Neuronal stem cell (in vitro differentiated cells): Measurements from ENCODE around the gene SMC1B.
"Not testable (repeated sequence)": the region's sequence is repeated elsewhere in the genome, so short reads cannot be mapped to it uniquely, and the experiment has no call there.

ENCODE experiments used
- DNase-seq: peaks from one replicate; pipeline ENCODE4 v3.0.0-alpha.2; 2013; ENCODE audit warnings: low spot score
- H2AFZ ChIP-seq: one replicate; pipeline ENCODE4 v1.6.1; 2013; ENCODE audit warnings: mild to moderate bottlenecking, low read length, inconsistent platforms
- H2AK5ac ChIP-seq: 2 replicates; pipeline ENCODE4 v1.6.1; 2013; ENCODE audit warnings: low read depth, mild to moderate bottlenecking, inconsistent platforms, low read length, moderate library complexity, mixed read lengths
- H2BK120ac ChIP-seq: 2 replicates; pipeline ENCODE4 v1.6.1; 2013; ENCODE audit warnings: low read depth, mild to moderate bottlenecking, inconsistent platforms, low read length, moderate library complexity, mixed read lengths
- H2BK12ac ChIP-seq: one replicate; pipeline ENCODE4 v1.6.1; 2013; ENCODE audit warnings: low read length, inconsistent platforms
- H2BK15ac ChIP-seq: 2 replicates; pipeline ENCODE4 v1.6.1; 2013; ENCODE audit warnings: mild to moderate bottlenecking, low read length, inconsistent platforms, mixed read lengths
- H2BK5ac ChIP-seq: one replicate; pipeline ENCODE4 v1.6.1; 2013; ENCODE audit warnings: inconsistent platforms, mild to moderate bottlenecking, low read length, moderate library complexity
- H3K14ac ChIP-seq: one replicate; pipeline ENCODE4 v1.6.1; 2013; ENCODE audit warnings: low read length, inconsistent platforms
- H3K18ac ChIP-seq: 2 replicates; pipeline ENCODE4 v1.6.1; 2013; ENCODE audit warnings: low read length, inconsistent platforms
- H3K23ac ChIP-seq: 2 replicates; pipeline ENCODE4 v1.6.1; 2013; ENCODE audit warnings: low read depth, mild to moderate bottlenecking, mixed read lengths, low read length, inconsistent platforms; ENCODE audit not compliant: poor library complexity
- H3K27ac ChIP-seq: replicated peaks from 3 replicates; pipeline ENCODE4 v1.5.1; 2013; ENCODE audit warnings: low read length, inconsistent platforms
- H3K27me3 ChIP-seq, 3 experiments: 2 replicates each; pipeline ENCODE4 v1.6.1; 2013; ENCODE audit warnings: low read length in 3 of 3, mild to moderate bottlenecking in 2 of 3, inconsistent platforms in 1 of 3, low read depth in 1 of 3, mixed read lengths in 1 of 3, moderate library complexity in 1 of 3; ENCODE audit not compliant: control insufficient read depth in 3 of 3, insufficient read depth in 3 of 3
- H3K36me3 ChIP-seq, 2 donors: replicated peaks in 1 of 2; 2 replicates each; pipeline ENCODE4 v1.6.1; 2013; ENCODE audit warnings: low read length in 2 of 2; ENCODE audit not compliant: control insufficient read depth in 2 of 2, insufficient read depth in 2 of 2
- H3K4ac ChIP-seq: 2 replicates; pipeline ENCODE4 v1.6.1; 2013; ENCODE audit warnings: inconsistent platforms, mild to moderate bottlenecking, low read length, moderate library complexity
- H3K4me1 ChIP-seq, 2 donors: 1 replicate in 1 of 2; 2 replicates in 1 of 2; pipeline ENCODE4 v1.6.1; 2013; ENCODE audit warnings: low read length in 2 of 2, low read depth in 1 of 2; ENCODE audit not compliant: control insufficient read depth in 2 of 2, insufficient read depth in 1 of 2
- H3K4me2 ChIP-seq: one replicate; pipeline ENCODE4 v1.6.1; 2013; ENCODE audit warnings: mild to moderate bottlenecking, low read length, inconsistent platforms; ENCODE audit not compliant: insufficient read depth, poor library complexity, severe bottlenecking
- H3K4me3 ChIP-seq, 2 donors: 2 replicates each; pipeline ENCODE4 v1.5.1; 2013; ENCODE audit warnings: low read length in 2 of 2, mild to moderate bottlenecking in 2 of 2, inconsistent platforms in 1 of 2, moderate library complexity in 1 of 2
- H3K79me1 ChIP-seq: one replicate; pipeline ENCODE4 v1.6.1; 2013; ENCODE audit warnings: low read depth, mild to moderate bottlenecking, inconsistent platforms, low read length, moderate library complexity
- H3K9ac ChIP-seq: one replicate; pipeline ENCODE4 v1.6.1; 2013; ENCODE audit warnings: mild to moderate bottlenecking, low read depth, low read length, inconsistent platforms; ENCODE audit not compliant: poor library complexity
- H3K9me3 ChIP-seq, 2 donors: replicated peaks in 1 of 2; 2 replicates each; pipeline versions ENCODE3 to v1.6.1; 2013; ENCODE audit warnings: low read length in 2 of 2, mild to moderate bottlenecking in 2 of 2, inconsistent platforms in 1 of 2, low read depth in 1 of 2, mixed read lengths in 1 of 2, moderate library complexity in 1 of 2; ENCODE audit not compliant: control insufficient read depth in 2 of 2, insufficient read depth in 1 of 2
- H4K8ac ChIP-seq: one replicate; pipeline ENCODE4 v1.6.1; 2013; ENCODE audit warnings: low read depth, mild to moderate bottlenecking, inconsistent platforms, low read length, moderate library complexity
- H4K91ac ChIP-seq: one replicate; pipeline ENCODE4 v1.6.1; 2013; ENCODE audit warnings: low read length, low read depth, mild to moderate bottlenecking, inconsistent platforms; ENCODE audit not compliant: poor library complexity
- whole genome bisulfite sequencing, 2 donors: extraction: QIAGEN DNeasy Blood & Tissue Kit; methylation state at CpG; one replicate each; pipeline ENCODE4 v1.1.7; 2013; ENCODE audit warnings: missing lambda C conversion rate in 2 of 2, mixed read lengths in 1 of 2; ENCODE audit not compliant: insufficient read length in 2 of 2, insufficient replicate concordance in 1 of 2; ENCODE audit errors: extremely low coverage in 2 of 2; 5-methylcytosine and 5-hydroxymethylcytosine counted together

Gene SMC1B

DNA sequence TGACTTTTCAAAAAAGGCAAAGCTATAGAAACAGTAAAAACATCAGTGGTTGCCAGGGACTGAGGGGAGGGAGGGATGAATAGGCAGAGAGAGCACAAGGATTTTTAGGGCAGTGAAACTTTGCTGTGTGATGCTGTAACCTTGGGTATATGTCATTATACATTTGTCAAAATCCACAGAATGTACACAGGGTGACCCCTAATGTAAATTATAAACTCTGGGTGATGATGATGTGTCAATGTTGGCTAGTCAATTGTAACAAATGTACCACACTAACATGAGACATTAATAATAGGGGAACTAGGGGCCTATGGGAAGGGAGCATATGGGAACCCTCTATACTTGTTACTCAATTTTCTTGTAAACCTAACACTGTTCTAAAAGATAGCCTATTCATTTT, 24.9 kb upstream of the SMC1B start:
- no peak overlapping the region for H4K8ac ChIP-seq
- H2AFZ ChIP-seq, result no peak overlapping the region

DNA sequence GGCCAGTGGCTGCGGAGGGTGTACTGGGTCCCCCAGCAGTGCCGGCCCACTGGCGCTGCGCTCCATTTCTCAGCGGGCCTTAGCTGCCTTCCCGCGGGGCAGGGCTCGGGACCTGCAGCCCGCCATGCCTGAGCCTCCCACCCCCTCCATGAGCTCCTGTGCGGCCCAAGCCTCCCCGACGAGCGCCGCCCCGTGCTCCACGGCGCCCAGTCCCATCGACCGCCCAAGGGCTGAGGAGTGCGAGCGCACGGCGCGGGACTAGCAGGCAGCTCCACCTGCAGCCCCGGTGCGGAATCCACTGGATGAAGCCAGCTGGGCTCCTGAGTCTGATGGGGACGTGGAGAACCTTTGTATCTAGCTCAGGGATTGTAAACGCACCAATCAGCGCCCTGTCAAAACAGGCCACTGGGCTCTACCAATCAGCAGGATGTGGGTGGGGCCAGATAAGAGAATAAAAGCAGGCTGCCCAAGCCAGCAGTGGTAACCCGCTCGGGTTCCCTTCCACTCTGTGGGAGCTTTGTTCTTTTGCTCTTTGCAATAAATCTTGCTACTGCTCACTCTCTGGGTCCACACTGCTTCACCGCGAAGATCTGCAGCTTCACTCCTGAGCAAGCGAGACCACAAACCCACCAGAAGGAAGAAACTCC, 23.6 kb upstream of the SMC1B start:
- not testable (repeated sequence) for H3K23ac ChIP-seq, H2BK120ac ChIP-seq, H3K18ac ChIP-seq, H3K4me2 ChIP-seq, H4K8ac ChIP-seq, H3K9me3 ChIP-seq, H2AK5ac ChIP-seq, H2BK15ac ChIP-seq, H3K27ac ChIP-seq, H3K14ac ChIP-seq, H3K4me3 ChIP-seq, H3K79me1 ChIP-seq, H3K9ac ChIP-seq, H4K91ac ChIP-seq, H3K36me3 ChIP-seq, H3K4ac ChIP-seq, DNase-seq, H2AFZ ChIP-seq, H3K4me1 ChIP-seq, H2BK12ac ChIP-seq, H3K27me3 ChIP-seq, H2BK5ac ChIP-seq
- no CpG with 5 or more reads among the region's 34 CpGs for WGBS, 2 donors

More for the DNA sequence above, 24.9 kb upstream of the SMC1B start:
- no peak overlapping the region for H3K4me2 ChIP-seq
- no peak overlapping the region for H2BK5ac ChIP-seq
- no peak overlapping the region for H3K18ac ChIP-seq
- no peak overlapping the region for H3K27ac ChIP-seq
- no peak for DNase-seq
- H3K27me3 ChIP-seq, result peaks cover 0 to 3% (median 0%) of the 10 kb centered on the region in 3 experiments
- no peak overlapping the region for H2BK12ac ChIP-seq
- no peak overlapping the region for H3K4ac ChIP-seq
- no peak overlapping the region for H3K23ac ChIP-seq
- no peaks in the 10 kb centered on the region for H3K9me3 ChIP-seq
- no peak overlapping the region for H2BK120ac ChIP-seq
- no peaks in the 10 kb centered on the region for H3K79me1 ChIP-seq
- H2BK15ac ChIP-seq, result no peak overlapping the region
- no peak overlapping the region for H3K14ac ChIP-seq
- H3K9ac ChIP-seq, result no peak overlapping the region
- no peak overlapping the region for H2AK5ac ChIP-seq
- H3K4me3 ChIP-seq, result no peak overlapping the region
- no peak overlapping the region for H4K91ac ChIP-seq
- H3K4me1 ChIP-seq, result peaks cover 10 to 12% of the 10 kb centered on the region in 2 donors
- no peaks in the 10 kb centered on the region for H3K36me3 ChIP-seq

DNA sequence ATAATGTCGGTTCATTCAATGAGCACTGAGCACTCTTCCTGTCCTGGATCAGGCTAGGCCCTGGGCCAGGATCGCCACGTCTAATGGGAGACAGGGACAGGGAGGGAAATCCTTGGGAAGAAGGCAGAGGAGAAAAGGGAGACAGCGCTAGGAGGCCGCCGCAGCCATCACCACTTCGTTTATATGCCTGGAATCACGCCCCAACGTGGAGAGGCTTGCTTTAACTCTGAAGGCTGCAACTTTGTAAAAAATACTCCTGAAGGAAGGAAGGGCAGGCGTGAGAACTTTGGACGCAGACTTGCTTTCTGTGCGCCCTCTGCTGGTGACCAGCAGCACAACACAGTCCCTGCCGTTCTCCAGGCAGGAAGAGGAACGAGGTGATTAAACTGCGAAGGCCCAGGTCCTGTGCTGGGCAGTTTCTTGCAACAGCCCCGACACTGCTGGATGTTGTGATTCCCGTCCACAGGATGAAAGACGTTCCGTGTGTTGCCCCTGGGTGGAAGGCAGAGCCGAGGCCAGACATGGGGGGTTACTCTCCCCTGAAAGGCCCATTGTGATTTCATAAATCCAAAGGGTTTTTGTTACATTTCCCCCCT, 22.2 kb upstream of the SMC1B start:
- Histone ChIP-seq H3K9ac (peak overlapping the region; percentile 60), H2AK5ac (no peak overlapping the region), H3K9me3 (no peaks in the 10 kb centered on the region), H2BK120ac (no peak overlapping the region), H3K18ac (peak overlapping the region; percentile 88), H3K79me1 (no peaks in the 10 kb centered on the region), H3K4ac (no peak overlapping the region), H3K23ac (no peak overlapping the region), H3K4me2 (no peak overlapping the region), H3K4me1 (peaks cover 1 to 7% of the 10 kb centered on the region in 2 donors), H2BK5ac (no peak overlapping the region), H3K27me3 (peaks cover 0 to 4% (median 0%) of the 10 kb centered on the region in 3 experiments), H3K36me3 (no peaks in the 10 kb centered on the region), H2BK12ac (no peak overlapping the region), H4K91ac (no peak overlapping the region), H3K27ac (no peak overlapping the region), H3K14ac (no peak overlapping the region), H4K8ac (no peak overlapping the region), H2BK15ac (peak overlapping the region; percentile 13), H3K4me3 (no peak overlapping the region), H2AFZ (peak overlapping the region; percentile 94)
- WGBS, 2 donors, result no CpG with 5 or more reads among the region's 20 CpGs
- DNase-seq, result peak; percentile 80

DNA sequence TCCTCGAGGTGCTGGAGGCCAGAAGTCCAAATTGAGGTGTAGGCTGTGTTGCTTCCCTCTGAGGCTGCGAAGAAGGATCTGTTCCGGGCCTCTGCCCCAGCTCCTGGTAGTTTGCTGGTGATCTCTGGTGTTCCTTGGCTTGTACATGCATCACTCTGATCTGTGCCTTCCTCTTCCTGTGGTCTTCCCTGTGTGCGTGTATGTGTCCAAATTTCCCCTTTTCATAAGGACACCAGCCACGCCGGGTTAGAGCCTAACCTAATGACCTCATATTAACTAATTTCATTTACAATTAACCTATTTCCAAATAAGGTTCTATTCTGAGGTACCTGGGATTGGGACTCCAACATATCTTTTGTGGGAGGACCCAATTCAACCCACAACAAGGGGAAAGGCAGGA, 21.6 kb upstream of the SMC1B start:
- Histone ChIP-seq H3K4ac (no peak overlapping the region), H3K36me3 (no peaks in the 10 kb centered on the region), H3K18ac (peak overlapping the region; percentile 88), H3K14ac (no peak overlapping the region), H3K4me1 (peaks cover 1 to 7% of the 10 kb centered on the region in 2 donors), H2BK120ac (no peak overlapping the region), H2BK12ac (no peak overlapping the region), H2BK15ac (no peak overlapping the region), H3K9ac (no peak overlapping the region), H3K27ac (no peak overlapping the region), H2AK5ac (no peak overlapping the region), H3K27me3 (peaks cover 0 to 4% (median 0%) of the 10 kb centered on the region in 3 experiments), H3K79me1 (no peaks in the 10 kb centered on the region), H4K91ac (no peak overlapping the region), H2AFZ (peak overlapping the region; percentile 94), H4K8ac (no peak overlapping the region), H3K23ac (no peak overlapping the region), H2BK5ac (no peak overlapping the region), H3K4me3 (no peak overlapping the region), H3K4me2 (no peak overlapping the region), H3K9me3 (no peaks in the 10 kb centered on the region)
- WGBS, 2 donors, result no CpG with 5 or more reads among the region's 6 CpGs
- DNase-seq, result no peak
